Neural cell (in vitro differentiated cells): ENCODE measurements around the gene KCTD15. TPM values are rescaled to one million over a fixed set of nuclear protein-coding genes. Genes with fewer than 3 reads are reported as not detected.

ENCODE experiments used
- H2AFZ ChIP-seq: fragments of 200-600, 300-800 bp; sonication (generic), shearing (Covaris generic); 2 replicates; pipeline ENCODE4 v1.6.0; 2014; ENCODE audit warnings: low read depth, mild to moderate bottlenecking, antibody characterized with exemption, low read length, moderate library complexity
- H3F3A ChIP-seq: fragments of 200-600 bp; shearing (Covaris generic); 2 replicates; pipeline ENCODE4 v1.6.1; 2016; ENCODE audit warnings: mild to moderate bottlenecking, moderate library complexity, mixed read lengths, antibody characterized with exemption, low read length; ENCODE audit not compliant: insufficient read depth, poor library complexity, severe bottlenecking
- H3K27ac ChIP-seq: fragments of 200-600, 300-800 bp; sonication (generic), shearing (Covaris generic); 2 replicates; pipeline ENCODE4 v1.5.1; 2014; ENCODE audit warnings: mild to moderate bottlenecking, low read length, moderate library complexity
- H3K27me3 ChIP-seq: fragments of 300-800, 200-600 bp; sonication (generic), shearing (Covaris generic); 2 replicates; pipeline ENCODE4 v1.6.0; 2014; ENCODE audit warnings: mild to moderate bottlenecking, low read depth, low read length, moderate library complexity; ENCODE audit not compliant: insufficient read depth
- H3K36me3 ChIP-seq: fragments of 300-800, 200-600 bp; sonication (generic), shearing (Covaris generic); 2 replicates; pipeline ENCODE4 v1.5.1; 2014; ENCODE audit warnings: mild to moderate bottlenecking, antibody characterized with exemption, low read length, moderate library complexity; ENCODE audit not compliant: insufficient read depth
- H3K4me2 ChIP-seq: fragments of 300-800, 200-600 bp; sonication (generic), shearing (Covaris generic); 2 replicates; pipeline ENCODE4 v1.6.0; 2014; ENCODE audit warnings: mild to moderate bottlenecking, low read length
- H3K4me3 ChIP-seq: fragments of 300-800, 200-600 bp; sonication (generic), shearing (Covaris generic); 2 replicates; pipeline ENCODE4 v1.5.1; 2014; ENCODE audit warnings: mild to moderate bottlenecking, low read length, moderate library complexity
- H3K79me2 ChIP-seq: fragments of 200-600 bp; shearing (Covaris generic); replicated peaks from 2 replicates; pipeline ENCODE4 v1.6.0; 2014; ENCODE audit warnings: mild to moderate bottlenecking, low read length, moderate library complexity; ENCODE audit not compliant: insufficient read depth
- H3K9ac ChIP-seq: fragments of 300-800, 200-600 bp; sonication (generic), shearing (Covaris generic); 2 replicates; pipeline ENCODE4 v1.6.1; 2016; ENCODE audit warnings: mild to moderate bottlenecking, low read length, mixed read lengths
- H3K9me2 ChIP-seq: fragments of 200-600 bp; shearing (Covaris generic); 2 replicates; pipeline ENCODE4 v1.6.1; 2016; ENCODE audit warnings: mild to moderate bottlenecking, low read length, mixed read lengths; ENCODE audit not compliant: insufficient read depth
- H3K9me3 ChIP-seq: fragments of 200-600, 300-800 bp; sonication (generic), shearing (Covaris generic); 2 replicates; pipeline ENCODE4 v1.6.1; 2016; ENCODE audit warnings: mild to moderate bottlenecking, mixed run types, low read length, moderate library complexity, mixed read lengths
- H4K20me1 ChIP-seq: fragments of 200-600 bp; shearing (Covaris generic); 2 replicates; pipeline ENCODE4 v1.6.1; 2016; ENCODE audit warnings: mild to moderate bottlenecking, mixed run types; ENCODE audit not compliant: insufficient read depth
- EP300 ChIP-seq: fragments of 450-650 bp; conservative IDR thresholded peaks from 2 replicates; pipeline ENCODE4 v1.6.1; 2014; ENCODE audit warnings: antibody characterized with exemption, mild to moderate bottlenecking, moderate library complexity; ENCODE audit not compliant: poor library complexity, severe bottlenecking
- EZH2 ChIP-seq: fragments of 200-600, 300-800 bp; shearing (Covaris generic), sonication (generic); IDR thresholded peaks from 2 replicates; pipeline ENCODE4 v1.6.1; 2014; ENCODE audit warnings: antibody characterized with exemption, low read length, borderline replicate concordance, mild to moderate bottlenecking; ENCODE audit not compliant: insufficient read depth, poor library complexity, severe bottlenecking
- MXI1 ChIP-seq: fragments of 450-650 bp; conservative IDR thresholded peaks from 2 replicates; pipeline ENCODE4 v1.6.1; 2014; ENCODE audit warnings: antibody characterized with exemption, mild to moderate bottlenecking; ENCODE audit not compliant: poor library complexity, severe bottlenecking
- POLR2AphosphoS5 ChIP-seq: IDR thresholded peaks from 2 replicates; pipeline ENCODE4 v1.6.1; 2012
- RAD21 ChIP-seq: fragments of 450-650 bp; conservative IDR thresholded peaks from 2 replicates; pipeline ENCODE4 v1.6.1; 2014; ENCODE audit warnings: antibody characterized with exemption, mild to moderate bottlenecking, moderate library complexity
- SMC3 ChIP-seq: fragments of 450-650 bp; conservative IDR thresholded peaks from 2 replicates; pipeline ENCODE4 v1.6.1; 2014; ENCODE audit warnings: antibody characterized with exemption, mild to moderate bottlenecking, moderate library complexity; ENCODE audit not compliant: poor library complexity
- TAF1 ChIP-seq: IDR thresholded peaks from 2 replicates; pipeline ENCODE4 v1.6.1; 2012; ENCODE audit warnings: low read depth
- polyA plus RNA-seq: library from polyadenylated mRNA; depleted of rRNA; stranded (reverse); fragments of >200 nt; gene quantifications from 2 replicates; pipeline ENCODE4 v1.2.3, GENCODE V29; 2014
- TF ChIP-seq, protein P1 (sequence below): IDR thresholded peaks from 2 replicates; pipeline ENCODE4 v1.6.1; 2012; ENCODE audit warnings: borderline replicate concordance
- TF ChIP-seq, protein P2 (sequence below): fragments of 450-650 bp; IDR thresholded peaks from 2 replicates; pipeline ENCODE4 v1.5.1; 2014; ENCODE audit warnings: antibody characterized with exemption, mild to moderate bottlenecking, moderate library complexity; ENCODE audit not compliant: poor library complexity, severe bottlenecking

Gene KCTD15
- polyA plus RNA-seq, 1 donor from 2014 or later = 67.9 TPM

- no peak overlapping the region for H3K4me2 ChIP-seq
- no peak overlapping the region for H2AFZ ChIP-seq
- no peak overlapping the region for H3K4me3 ChIP-seq
- H3K36me3 ChIP-seq = no peaks in the 10 kb centered on the region
- H4K20me1 ChIP-seq = no peaks in the 10 kb centered on the region
- no peaks in the 10 kb centered on the region for H3F3A ChIP-seq
- H3K9me3 ChIP-seq = no peaks in the 10 kb centered on the region
- no peak overlapping the region for H3K9ac ChIP-seq
- no peaks in the 10 kb centered on the region for H3K79me2 ChIP-seq
- TF ChIP-seq SMC3 = no peak
- no peak for TF ChIP-seq RAD21
- no peak for TF ChIP-seq TAF1
- TF ChIP-seq POLR2AphosphoS5 = no peak
- TF ChIP-seq, protein P1, sequence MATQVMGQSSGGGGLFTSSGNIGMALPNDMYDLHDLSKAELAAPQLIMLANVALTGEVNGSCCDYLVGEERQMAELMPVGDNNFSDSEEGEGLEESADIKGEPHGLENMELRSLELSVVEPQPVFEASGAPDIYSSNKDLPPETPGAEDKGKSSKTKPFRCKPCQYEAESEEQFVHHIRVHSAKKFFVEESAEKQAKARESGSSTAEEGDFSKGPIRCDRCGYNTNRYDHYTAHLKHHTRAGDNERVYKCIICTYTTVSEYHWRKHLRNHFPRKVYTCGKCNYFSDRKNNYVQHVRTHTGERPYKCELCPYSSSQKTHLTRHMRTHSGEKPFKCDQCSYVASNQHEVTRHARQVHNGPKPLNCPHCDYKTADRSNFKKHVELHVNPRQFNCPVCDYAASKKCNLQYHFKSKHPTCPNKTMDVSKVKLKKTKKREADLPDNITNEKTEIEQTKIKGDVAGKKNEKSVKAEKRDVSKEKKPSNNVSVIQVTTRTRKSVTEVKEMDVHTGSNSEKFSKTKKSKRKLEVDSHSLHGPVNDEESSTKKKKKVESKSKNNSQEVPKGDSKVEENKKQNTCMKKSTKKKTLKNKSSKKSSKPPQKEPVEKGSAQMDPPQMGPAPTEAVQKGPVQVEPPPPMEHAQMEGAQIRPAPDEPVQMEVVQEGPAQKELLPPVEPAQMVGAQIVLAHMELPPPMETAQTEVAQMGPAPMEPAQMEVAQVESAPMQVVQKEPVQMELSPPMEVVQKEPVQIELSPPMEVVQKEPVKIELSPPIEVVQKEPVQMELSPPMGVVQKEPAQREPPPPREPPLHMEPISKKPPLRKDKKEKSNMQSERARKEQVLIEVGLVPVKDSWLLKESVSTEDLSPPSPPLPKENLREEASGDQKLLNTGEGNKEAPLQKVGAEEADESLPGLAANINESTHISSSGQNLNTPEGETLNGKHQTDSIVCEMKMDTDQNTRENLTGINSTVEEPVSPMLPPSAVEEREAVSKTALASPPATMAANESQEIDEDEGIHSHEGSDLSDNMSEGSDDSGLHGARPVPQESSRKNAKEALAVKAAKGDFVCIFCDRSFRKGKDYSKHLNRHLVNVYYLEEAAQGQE = no peak
- no peak for TF ChIP-seq EP300
- TF ChIP-seq, protein P2, sequence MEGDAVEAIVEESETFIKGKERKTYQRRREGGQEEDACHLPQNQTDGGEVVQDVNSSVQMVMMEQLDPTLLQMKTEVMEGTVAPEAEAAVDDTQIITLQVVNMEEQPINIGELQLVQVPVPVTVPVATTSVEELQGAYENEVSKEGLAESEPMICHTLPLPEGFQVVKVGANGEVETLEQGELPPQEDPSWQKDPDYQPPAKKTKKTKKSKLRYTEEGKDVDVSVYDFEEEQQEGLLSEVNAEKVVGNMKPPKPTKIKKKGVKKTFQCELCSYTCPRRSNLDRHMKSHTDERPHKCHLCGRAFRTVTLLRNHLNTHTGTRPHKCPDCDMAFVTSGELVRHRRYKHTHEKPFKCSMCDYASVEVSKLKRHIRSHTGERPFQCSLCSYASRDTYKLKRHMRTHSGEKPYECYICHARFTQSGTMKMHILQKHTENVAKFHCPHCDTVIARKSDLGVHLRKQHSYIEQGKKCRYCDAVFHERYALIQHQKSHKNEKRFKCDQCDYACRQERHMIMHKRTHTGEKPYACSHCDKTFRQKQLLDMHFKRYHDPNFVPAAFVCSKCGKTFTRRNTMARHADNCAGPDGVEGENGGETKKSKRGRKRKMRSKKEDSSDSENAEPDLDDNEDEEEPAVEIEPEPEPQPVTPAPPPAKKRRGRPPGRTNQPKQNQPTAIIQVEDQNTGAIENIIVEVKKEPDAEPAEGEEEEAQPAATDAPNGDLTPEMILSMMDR = no peak
- no peaks in the 10 kb centered on the region for H3K9me2 ChIP-seq
- no peak overlapping the region for H3K27ac ChIP-seq
- H3K27me3 ChIP-seq = no peaks in the 10 kb centered on the region
Measured at GRCh38 chr19:33781996-33782395, 14.7 kb upstream of the KCTD15 start.

- Histone ChIP-seq H3K9me3 (no peaks in the 10 kb centered on the region), H3K4me2 (no peak overlapping the region), H3K27me3 (no peaks in the 10 kb centered on the region), H3K79me2 (no peaks in the 10 kb centered on the region), H3K9me2 (no peaks in the 10 kb centered on the region), H4K20me1 (no peaks in the 10 kb centered on the region), H3K27ac (no peak overlapping the region), H2AFZ (no peak overlapping the region), H3F3A (no peaks in the 10 kb centered on the region), H3K4me3 (no peak overlapping the region), H3K36me3 (no peaks in the 10 kb centered on the region), H3K9ac (no peak overlapping the region)
- TF ChIP-seq EP300 = no peak
- TF ChIP-seq, protein P1 = no peak
- no peak for TF ChIP-seq RAD21
- no peak for TF ChIP-seq MXI1
- no peak for TF ChIP-seq EZH2
- TF ChIP-seq POLR2AphosphoS5 = no peak
- no peak for TF ChIP-seq SMC3
- no peak for TF ChIP-seq TAF1
- TF ChIP-seq, protein P2 = no peak
Measured at GRCh38 chr19:33784432-33784831, 12.2 kb upstream of the KCTD15 start.
